ENCODE data around the gene RPL10.

- TF ChIP-seq NFIC (IDR thresholded peaks at IDR 0.05; ENCODE audit: low read length), result no peak
- no peak for TF ChIP-seq PREB (CRISPR knock-in tag; IDR thresholded peaks at IDR 0.05)
Measured at GRCh38 chrX:154420402-154420756, 22.2 kb downstream of the RPL10 start.

All from HepG2 (cell line).